Gastrocnemius medialis (tissue), 4 donors: ENCODE measurements around the gene WDFY2. TPM values are rescaled to one million over a fixed set of nuclear protein-coding genes. Genes with fewer than 3 reads are reported as not detected.

ENCODE experiments used
- ATAC-seq, 2 donors: fragments of 150-250 bp; one replicate each; pipeline ENCODE4 v1.9.1; 2016
- DNase-seq, 2 donors: peaks; one replicate each; pipeline ENCODE4 v3.0.0-alpha.2; 2019
- H3K27ac ChIP-seq, 4 donors: fragments of 200-600 bp; sonication (generic); 1 replicate in 1 of 4; 2 replicates in 3 of 4; pipeline ENCODE4 v1.5.1; 2016 to 2018; ENCODE audit warnings: mild to moderate bottlenecking in 2 of 4, moderate library complexity in 1 of 4
- H3K27me3 ChIP-seq, 3 donors: fragments of 200-600 bp; sonication (generic) in 2 of 3; 1 replicate in 1 of 3; 2 replicates in 2 of 3; pipeline versions ENCODE4 v1.5.1 to v1.6.0; 2016 to 2019; ENCODE audit warnings: mild to moderate bottlenecking in 1 of 3, moderate library complexity in 1 of 3
- H3K36me3 ChIP-seq, 2 donors: fragments of 200-600 bp; sonication (generic) in 1 of 2; one replicate each; pipeline ENCODE4 v1.5.1; 2017 to 2018
- H3K4me1 ChIP-seq, 2 donors: fragments of 200-600 bp; sonication (generic) in 1 of 2; one replicate each; pipeline ENCODE4 v1.5.1; 2016 to 2017; ENCODE audit warnings: mild to moderate bottlenecking in 2 of 2
- H3K4me3 ChIP-seq, 4 donors: fragments of 200-600 bp; sonication (generic) in 3 of 4; 1 replicate in 1 of 4; 2 replicates in 3 of 4; pipeline ENCODE4 v1.5.1; 2016 to 2019; ENCODE audit warnings: mild to moderate bottlenecking in 2 of 4
- H3K9me3 ChIP-seq, 3 donors: fragments of 200-600 bp; sonication (generic) in 2 of 3; 1 replicate in 1 of 3; 2 replicates in 2 of 3; pipeline ENCODE4 v1.5.1; 2016 to 2019
- POLR2A ChIP-seq, 2 donors: fragments of 450-650 bp; IDR thresholded peaks; one replicate each; pipeline ENCODE4 v1.6.1; 2017; ENCODE audit warnings: antibody characterized with exemption in 2 of 2, mild to moderate bottlenecking in 2 of 2, moderate library complexity in 2 of 2
- in situ Hi-C, 4 donors: fragments of 200-750 bp; cut with MboI; loops; one replicate each; pipeline versions ENCODE4 v1.15.0 to v1.8.0; 2017; ENCODE audit warnings: low sequenced_read_pairs in 4 of 4
- intact Hi-C: fragments of 100-400 bp; cut with DNase I; formaldehyde crosslinking; loops from one replicate; pipeline ENCODE4 v1.15.1; 2023; ENCODE audit warnings: low total_unique reads
- total RNA-seq, 4 donors: library from RNA; depleted of rRNA; stranded (reverse); fragments of >200 nt; gene quantifications; one replicate each; pipeline versions ENCODE4 v1.1.0 to v1.2.3, GENCODE V29; 2016
- TF ChIP-seq, protein P1 (sequence below), 5 experiments: fragments of 450-650 bp in 3 of 5; fragments of 200-600 bp in 2 of 5; sonication (generic) in 2 of 5; IDR thresholded peaks in 4 of 5; conservative IDR thresholded peaks in 1 of 5; 1 replicate in 4 of 5; 2 replicates in 1 of 5; pipeline ENCODE4 v1.5.1; 2016 to 2019; ENCODE audit warnings: antibody characterized with exemption in 5 of 5, mild to moderate bottlenecking in 3 of 5, moderate library complexity in 3 of 5

The WDFY2 gene
- total RNA-seq, 4 donors from 2014 or later = 0.98 to 2.8 (median 1.7) TPM

DNA sequence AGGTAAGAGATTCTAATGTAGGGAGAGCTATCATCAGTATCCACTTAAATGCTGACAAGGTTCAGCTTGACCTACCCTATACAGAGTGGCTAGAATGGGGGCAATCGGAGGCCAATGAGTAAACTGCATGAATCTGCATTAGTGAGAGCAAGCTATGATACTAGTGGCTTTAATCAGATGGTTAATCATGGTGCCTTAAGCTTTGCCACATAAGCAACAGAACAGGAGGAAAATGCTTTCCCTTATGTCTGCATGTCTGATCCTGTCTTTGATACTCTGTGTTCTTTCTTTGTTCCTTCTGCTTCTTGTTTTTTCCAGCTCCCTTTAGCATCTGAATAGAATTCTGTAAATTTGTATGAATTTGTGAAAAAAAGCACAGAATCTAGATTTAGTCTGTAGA is 91.1 kb downstream of the WDFY2 start:
- no peaks in the 10 kb centered on the region for H3K4me1 ChIP-seq
- intact Hi-C loops = no loop called here

DNA sequence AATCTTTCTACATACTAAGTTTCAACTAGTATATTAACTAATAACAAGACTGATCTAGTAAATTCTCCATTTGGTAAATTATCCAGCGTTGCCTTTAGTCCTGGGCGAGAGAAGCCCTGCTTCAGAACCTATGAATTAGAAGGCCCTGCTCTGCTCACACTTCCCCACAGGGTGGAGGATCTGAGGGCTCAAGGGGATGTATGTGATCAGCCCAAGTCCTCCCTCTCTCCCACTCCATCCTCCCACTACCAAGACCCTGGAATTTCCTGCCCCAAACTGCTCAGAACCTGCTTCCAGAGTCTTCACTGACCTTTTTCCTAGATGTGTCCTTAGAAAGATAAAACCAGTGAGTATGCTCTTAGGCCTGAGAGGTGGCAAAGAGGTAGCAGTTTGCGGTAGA is 91.6 kb downstream of the WDFY2 start:
- DNase-seq (no peak), ATAC-seq (no peak)
- in situ Hi-C loops (no loop called here), intact Hi-C loops (no loop called here)
- no peaks in the 10 kb centered on the region for H3K4me1 ChIP-seq
- no peaks in the 10 kb centered on the region for H3K36me3 ChIP-seq
- no peak for TF ChIP-seq POLR2A (IDR thresholded peaks at IDR 0.05)
- TF ChIP-seq, protein P1, sequence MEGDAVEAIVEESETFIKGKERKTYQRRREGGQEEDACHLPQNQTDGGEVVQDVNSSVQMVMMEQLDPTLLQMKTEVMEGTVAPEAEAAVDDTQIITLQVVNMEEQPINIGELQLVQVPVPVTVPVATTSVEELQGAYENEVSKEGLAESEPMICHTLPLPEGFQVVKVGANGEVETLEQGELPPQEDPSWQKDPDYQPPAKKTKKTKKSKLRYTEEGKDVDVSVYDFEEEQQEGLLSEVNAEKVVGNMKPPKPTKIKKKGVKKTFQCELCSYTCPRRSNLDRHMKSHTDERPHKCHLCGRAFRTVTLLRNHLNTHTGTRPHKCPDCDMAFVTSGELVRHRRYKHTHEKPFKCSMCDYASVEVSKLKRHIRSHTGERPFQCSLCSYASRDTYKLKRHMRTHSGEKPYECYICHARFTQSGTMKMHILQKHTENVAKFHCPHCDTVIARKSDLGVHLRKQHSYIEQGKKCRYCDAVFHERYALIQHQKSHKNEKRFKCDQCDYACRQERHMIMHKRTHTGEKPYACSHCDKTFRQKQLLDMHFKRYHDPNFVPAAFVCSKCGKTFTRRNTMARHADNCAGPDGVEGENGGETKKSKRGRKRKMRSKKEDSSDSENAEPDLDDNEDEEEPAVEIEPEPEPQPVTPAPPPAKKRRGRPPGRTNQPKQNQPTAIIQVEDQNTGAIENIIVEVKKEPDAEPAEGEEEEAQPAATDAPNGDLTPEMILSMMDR (IDR thresholded peaks at IDR 0.05 in 4 of 5, conservative IDR thresholded peaks at IDR 0.05 in 1 of 5) = no peak
- H3K27me3 ChIP-seq = no peaks in the 10 kb centered on the region
- H3K27ac ChIP-seq = no peak overlapping the region
- H3K4me3 ChIP-seq = no peak overlapping the region
- H3K9me3 ChIP-seq = no peaks in the 10 kb centered on the region

More for the DNA sequence above, 91.1 kb downstream of the WDFY2 start:
- Histone ChIP-seq H3K4me3 (no peak overlapping the region), H3K36me3 (no peaks in the 10 kb centered on the region), H3K27me3 (no peaks in the 10 kb centered on the region), H3K9me3 (no peaks in the 10 kb centered on the region), H3K27ac (no peak overlapping the region)
- ATAC-seq = no peak
- TF ChIP-seq POLR2A (IDR thresholded peaks at IDR 0.05) = no peak
- TF ChIP-seq, protein P1 (IDR thresholded peaks at IDR 0.05 in 4 of 5, conservative IDR thresholded peaks at IDR 0.05 in 1 of 5) = no peak
- DNase-seq = no peak
- in situ Hi-C loops = no loop called here

DNA sequence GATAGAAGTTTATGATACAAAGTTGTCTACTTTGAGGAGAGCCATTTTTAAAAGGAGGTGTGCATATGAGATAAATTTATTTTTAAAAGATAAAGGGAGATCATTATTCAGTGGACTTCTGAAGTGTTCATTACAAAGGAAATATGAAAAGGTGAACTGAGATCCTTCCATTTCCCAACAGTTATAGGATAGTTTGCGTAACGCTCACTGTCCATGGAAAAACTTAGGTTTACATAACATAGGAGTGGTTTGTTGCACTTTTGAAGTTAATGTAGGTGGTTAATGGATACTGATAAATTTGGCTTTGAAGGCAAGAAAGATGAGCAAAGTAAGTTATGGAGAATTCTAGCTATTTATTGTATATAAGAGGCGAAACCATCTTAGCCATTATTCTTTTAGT is 92.5 kb downstream of the WDFY2 start:
- no peak overlapping the region for H3K27ac ChIP-seq
- in situ Hi-C loops (no loop called here), intact Hi-C loops (no loop called here)
- ATAC-seq (no peak), DNase-seq (no peak)
- no peak overlapping the region for H3K4me3 ChIP-seq
- TF ChIP-seq POLR2A (IDR thresholded peaks at IDR 0.05) = no peak
- TF ChIP-seq, protein P1 (IDR thresholded peaks at IDR 0.05 in 4 of 5, conservative IDR thresholded peaks at IDR 0.05 in 1 of 5) = no peak
- no peaks in the 10 kb centered on the region for H3K27me3 ChIP-seq
- H3K9me3 ChIP-seq = no peaks in the 10 kb centered on the region
- H3K36me3 ChIP-seq = no peaks in the 10 kb centered on the region
- no peaks in the 10 kb centered on the region for H3K4me1 ChIP-seq

DNA sequence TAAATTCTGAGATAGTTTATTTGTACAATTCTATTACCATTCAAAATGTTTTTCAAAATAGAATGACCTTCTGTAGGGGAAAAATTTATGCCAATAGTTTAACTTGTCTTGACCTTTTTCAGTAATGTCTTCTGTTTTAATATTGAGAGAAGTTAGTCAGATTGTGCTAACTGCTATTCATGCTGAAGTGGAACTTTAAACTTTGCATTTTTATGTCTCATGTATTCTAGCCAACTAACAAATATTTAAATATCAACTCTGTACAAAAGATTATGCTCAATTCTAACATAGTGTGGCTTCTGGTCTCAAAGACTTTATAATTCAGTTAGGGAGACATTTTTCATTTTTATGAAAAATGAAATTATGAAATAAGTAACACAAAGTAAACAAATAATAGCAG is 94.2 kb downstream of the WDFY2 start:
- no peak for DNase-seq
- Histone ChIP-seq H3K9me3 (no peaks in the 10 kb centered on the region), H3K4me3 (no peak overlapping the region), H3K27ac (no peak overlapping the region), H3K36me3 (no peaks in the 10 kb centered on the region), H3K27me3 (no peaks in the 10 kb centered on the region), H3K4me1 (no peaks in the 10 kb centered on the region)
- no peak for ATAC-seq
- intact Hi-C loops (no loop called here), in situ Hi-C loops (no loop called here)
- no peak for TF ChIP-seq POLR2A (IDR thresholded peaks at IDR 0.05)
- TF ChIP-seq, protein P1 (IDR thresholded peaks at IDR 0.05 in 4 of 5, conservative IDR thresholded peaks at IDR 0.05 in 1 of 5) = no peak

DNA sequence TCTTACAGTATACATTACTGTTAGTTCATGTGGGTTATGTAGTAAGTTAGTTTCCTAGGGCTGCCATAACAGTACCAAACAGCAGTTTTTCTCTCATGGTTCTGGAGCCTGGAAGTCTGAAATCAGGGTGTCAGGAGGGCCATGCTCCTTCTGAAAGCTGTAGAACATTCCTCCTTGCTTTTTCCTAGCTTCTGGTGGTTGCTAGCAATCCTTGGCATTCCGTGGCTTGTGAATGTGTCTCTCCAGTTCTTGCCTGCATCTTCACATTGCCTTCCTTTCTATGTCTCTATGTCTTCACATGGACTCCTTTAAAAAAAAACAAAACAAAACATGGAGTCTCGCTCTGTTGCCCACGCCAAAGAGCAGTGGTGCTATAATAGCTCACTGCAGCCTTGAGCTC is 95.4 kb downstream of the WDFY2 start:
- Histone ChIP-seq H3K27me3 (no peaks in the 10 kb centered on the region), H3K36me3 (no peaks in the 10 kb centered on the region), H3K4me1 (no peaks in the 10 kb centered on the region), H3K4me3 (no peak overlapping the region), H3K9me3 (no peaks in the 10 kb centered on the region), H3K27ac (no peak overlapping the region)
- no peak for DNase-seq
- in situ Hi-C loops = no loop called here
- intact Hi-C loops = no loop called here
- TF ChIP-seq POLR2A (IDR thresholded peaks at IDR 0.05) = no peak
- TF ChIP-seq, protein P1 (IDR thresholded peaks at IDR 0.05 in 4 of 5, conservative IDR thresholded peaks at IDR 0.05 in 1 of 5) = no peak
- no peak for ATAC-seq
